ENCODE results near the gene CLK3.
"Not testable (repeated sequence)": the region's sequence is repeated elsewhere in the genome, so short reads cannot be mapped to it uniquely, and the experiment has no call there.

Gene CLK3

GRCh38 chr15:74657846-74658245 is 42.2 kb downstream of the CLK3 start:
- Histone ChIP-seq H4K8ac (ENCODE audit: low read depth, low read length) (no peak overlapping the region), H3K4me3 (ENCODE audit: low read length) (no peak overlapping the region), H2BK15ac (replicated peaks; ENCODE audit: low read depth) (no peak overlapping the region), H3K4me1 (ENCODE audit: control insufficient read depth, low read depth, low read length) (no peaks in the 10 kb centered on the region), H3K79me1 (ENCODE audit: low read length) (peaks cover 11% of the 10 kb centered on the region), H3K9ac (ENCODE audit: low read length) (no peak overlapping the region), H4K5ac (ENCODE audit: low read length) (no peak overlapping the region), H3K27ac (ENCODE audit: low read depth, low read length) (no peak overlapping the region), H3K4me2 (ENCODE audit: low read length) (no peak overlapping the region), H2BK120ac (ENCODE audit: low read depth, low read length) (no peak overlapping the region), H3K27me3 (ENCODE audit: insufficient read depth, low read length, poor library complexity) (no peaks in the 10 kb centered on the region), H3K23ac (ENCODE audit: low read length) (no peak overlapping the region), H3K18ac (ENCODE audit: low read length) (no peak overlapping the region), H2AK5ac (ENCODE audit: low read length) (no peak overlapping the region), H3K79me2 (ENCODE audit: control insufficient read depth, insufficient read depth, low read length) (peaks cover 2% of the 10 kb centered on the region), H3K36me3 (ENCODE audit: control insufficient read depth, insufficient read depth, low read length) (peaks cover 2% of the 10 kb centered on the region), H3K4ac (ENCODE audit: low read depth, low read length) (no peak overlapping the region), H2BK5ac (ENCODE audit: low read length) (no peak overlapping the region), H3K56ac (ENCODE audit: low read length) (no peak overlapping the region)
- DNase-seq, result peak; percentile 4
- WGBS (ENCODE audit: extremely low coverage, insufficient coverage, low lambda C conversion rate), result no CpG with 5 or more reads among the region's 3 CpGs

- not testable (repeated sequence) for H3K4me1 ChIP-seq (ENCODE audit: control insufficient read depth, low read depth, low read length); H3K4ac ChIP-seq (ENCODE audit: low read depth, low read length); H3K79me2 ChIP-seq (ENCODE audit: control insufficient read depth, insufficient read depth, low read length); H3K9ac ChIP-seq (ENCODE audit: low read length); H3K4me3 ChIP-seq (ENCODE audit: low read length); H3K36me3 ChIP-seq (ENCODE audit: control insufficient read depth, insufficient read depth, low read length); H3K56ac ChIP-seq (ENCODE audit: low read length); H3K23ac ChIP-seq (ENCODE audit: low read length); H2BK15ac ChIP-seq (replicated peaks; ENCODE audit: low read depth); H2BK5ac ChIP-seq (ENCODE audit: low read length); H3K4me2 ChIP-seq (ENCODE audit: low read length); H2BK120ac ChIP-seq (ENCODE audit: low read depth, low read length); H4K5ac ChIP-seq (ENCODE audit: low read length); DNase-seq; H3K27me3 ChIP-seq (ENCODE audit: insufficient read depth, low read length, poor library complexity); H3K18ac ChIP-seq (ENCODE audit: low read length); H4K8ac ChIP-seq (ENCODE audit: low read depth, low read length); H3K27ac ChIP-seq (ENCODE audit: low read depth, low read length); H2AK5ac ChIP-seq (ENCODE audit: low read length)
- no CpG with 5 or more reads among the region's 8 CpGs for WGBS (ENCODE audit: extremely low coverage, insufficient coverage, low lambda C conversion rate)
- H3K79me1 ChIP-seq (ENCODE audit: low read length), result peaks cover 11% of the 10 kb centered on the region
Measured at GRCh38 chr15:74661280-74661679, 45.6 kb downstream of the CLK3 start.

GRCh38 chr15:74662064-74662860 is 46.6 kb downstream of the CLK3 start:
- Histone ChIP-seq H3K79me2 (ENCODE audit: control insufficient read depth, insufficient read depth, low read length) (peaks cover 1% of the 10 kb centered on the region), H3K79me1 (ENCODE audit: low read length) (peaks cover 9% of the 10 kb centered on the region), H2BK15ac (replicated peaks; ENCODE audit: low read depth) (no peak overlapping the region), H3K4ac (ENCODE audit: low read depth, low read length) (no peak overlapping the region), H2BK5ac (ENCODE audit: low read length) (no peak overlapping the region), H3K4me1 (ENCODE audit: control insufficient read depth, low read depth, low read length) (no peaks in the 10 kb centered on the region), H3K4me3 (ENCODE audit: low read length) (no peak overlapping the region), H4K8ac (ENCODE audit: low read depth, low read length) (no peak overlapping the region), H2BK120ac (ENCODE audit: low read depth, low read length) (no peak overlapping the region), H2AK5ac (ENCODE audit: low read length) (no peak overlapping the region), H3K23ac (ENCODE audit: low read length) (no peak overlapping the region), H3K18ac (ENCODE audit: low read length) (no peak overlapping the region), H3K36me3 (ENCODE audit: control insufficient read depth, insufficient read depth, low read length) (no peaks in the 10 kb centered on the region), H3K9ac (ENCODE audit: low read length) (no peak overlapping the region), H3K56ac (ENCODE audit: low read length) (no peak overlapping the region), H4K5ac (ENCODE audit: low read length) (no peak overlapping the region), H3K27me3 (ENCODE audit: insufficient read depth, low read length, poor library complexity) (no peaks in the 10 kb centered on the region), H3K4me2 (ENCODE audit: low read length) (no peak overlapping the region), H3K27ac (ENCODE audit: low read depth, low read length) (peak overlapping the region; percentile 28)
- no CpG with 5 or more reads among the region's 4 CpGs for WGBS (ENCODE audit: extremely low coverage, insufficient coverage, low lambda C conversion rate)
- no peak for DNase-seq

GRCh38 chr15:74663303-74664027 is 47.8 kb downstream of the CLK3 start:
- no peak overlapping the region for H3K27ac ChIP-seq (ENCODE audit: low read depth, low read length)

GRCh38 chr15:74664028-74664616 is 48.5 kb downstream of the CLK3 start:
- no peak overlapping the region for H2AK5ac ChIP-seq (ENCODE audit: low read length)
- no peak overlapping the region for H3K4ac ChIP-seq (ENCODE audit: low read depth, low read length)
- H3K27ac ChIP-seq (ENCODE audit: low read depth, low read length), result no peak overlapping the region
- no CpG with 5 or more reads among the region's 2 CpGs for WGBS (ENCODE audit: extremely low coverage, insufficient coverage, low lambda C conversion rate)
- H2BK15ac ChIP-seq (replicated peaks; ENCODE audit: low read depth), result no peak overlapping the region
- H4K5ac ChIP-seq (ENCODE audit: low read length), result no peak overlapping the region
- no peak overlapping the region for H3K4me2 ChIP-seq (ENCODE audit: low read length)
- H4K8ac ChIP-seq (ENCODE audit: low read depth, low read length), result no peak overlapping the region
- H2BK120ac ChIP-seq (ENCODE audit: low read depth, low read length), result no peak overlapping the region
- no peak overlapping the region for H3K9ac ChIP-seq (ENCODE audit: low read length)
- peaks cover 5% of the 10 kb centered on the region for H3K79me1 ChIP-seq (ENCODE audit: low read length)
- H3K79me2 ChIP-seq (ENCODE audit: control insufficient read depth, insufficient read depth, low read length), result no peaks in the 10 kb centered on the region
- no peaks in the 10 kb centered on the region for H3K36me3 ChIP-seq (ENCODE audit: control insufficient read depth, insufficient read depth, low read length)
- no peak overlapping the region for H3K56ac ChIP-seq (ENCODE audit: low read length)
- H3K23ac ChIP-seq (ENCODE audit: low read length), result no peak overlapping the region
- no peak overlapping the region for H3K4me3 ChIP-seq (ENCODE audit: low read length)
- no peaks in the 10 kb centered on the region for H3K27me3 ChIP-seq (ENCODE audit: insufficient read depth, low read length, poor library complexity)
- no peak overlapping the region for H3K18ac ChIP-seq (ENCODE audit: low read length)
- no peak for DNase-seq
- no peak overlapping the region for H2BK5ac ChIP-seq (ENCODE audit: low read length)
- H3K4me1 ChIP-seq (ENCODE audit: control insufficient read depth, low read depth, low read length), result no peaks in the 10 kb centered on the region

More at GRCh38 chr15:74663303-74664027, 47.8 kb downstream of the CLK3 start:
- H3K4me3 ChIP-seq (ENCODE audit: low read length), result no peak overlapping the region
- no CpG with 5 or more reads among the region's 8 CpGs for WGBS (ENCODE audit: extremely low coverage, insufficient coverage, low lambda C conversion rate)
- H3K18ac ChIP-seq (ENCODE audit: low read length), result no peak overlapping the region
- no peak overlapping the region for H4K8ac ChIP-seq (ENCODE audit: low read depth, low read length)
- H2BK5ac ChIP-seq (ENCODE audit: low read length), result no peak overlapping the region
- H3K79me1 ChIP-seq (ENCODE audit: low read length), result peaks cover 5% of the 10 kb centered on the region
- no peak overlapping the region for H2BK120ac ChIP-seq (ENCODE audit: low read depth, low read length)
- no peaks in the 10 kb centered on the region for H3K4me1 ChIP-seq (ENCODE audit: control insufficient read depth, low read depth, low read length)
- H3K23ac ChIP-seq (ENCODE audit: low read length), result no peak overlapping the region
- H3K27me3 ChIP-seq (ENCODE audit: insufficient read depth, low read length, poor library complexity), result no peaks in the 10 kb centered on the region
- H3K4ac ChIP-seq (ENCODE audit: low read depth, low read length), result no peak overlapping the region
- no peaks in the 10 kb centered on the region for H3K36me3 ChIP-seq (ENCODE audit: control insufficient read depth, insufficient read depth, low read length)
- no peak overlapping the region for H4K5ac ChIP-seq (ENCODE audit: low read length)
- no peak overlapping the region for H3K4me2 ChIP-seq (ENCODE audit: low read length)
- no peak overlapping the region for H3K56ac ChIP-seq (ENCODE audit: low read length)
- no peaks in the 10 kb centered on the region for H3K79me2 ChIP-seq (ENCODE audit: control insufficient read depth, insufficient read depth, low read length)
- no peak for DNase-seq
- no peak overlapping the region for H2BK15ac ChIP-seq (replicated peaks; ENCODE audit: low read depth)
- no peak overlapping the region for H3K9ac ChIP-seq (ENCODE audit: low read length)
- no peak overlapping the region for H2AK5ac ChIP-seq (ENCODE audit: low read length)
